Mucosa of stomach (tissue), 1 donor: ENCODE data around the gene KHNYN.
"Not testable (repeated sequence)": the region's sequence is repeated elsewhere in the genome, so short reads cannot be mapped to it uniquely, and the experiment has no call there.

ENCODE experiments used
- H3K27me3 ChIP-seq: one replicate; pipeline ENCODE4 v1.7.0; 2013; ENCODE audit warnings: mild to moderate bottlenecking, low read length; ENCODE audit not compliant: control insufficient read depth, insufficient read depth
- H3K36me3 ChIP-seq: one replicate; pipeline ENCODE4 v1.7.0; 2013; ENCODE audit warnings: low read length; ENCODE audit not compliant: control insufficient read depth, insufficient read depth
- H3K4me1 ChIP-seq: one replicate; pipeline ENCODE4 v1.7.0; 2013; ENCODE audit warnings: mild to moderate bottlenecking, low read length; ENCODE audit not compliant: control insufficient read depth, insufficient read depth
- H3K4me3 ChIP-seq: one replicate; pipeline ENCODE4 v1.7.0; 2013; ENCODE audit warnings: low read length
- H3K9ac ChIP-seq: one replicate; pipeline ENCODE4 v1.7.0; 2013; ENCODE audit warnings: mild to moderate bottlenecking, low read length, moderate library complexity
- H3K9me3 ChIP-seq: one replicate; pipeline ENCODE4 v1.7.0; 2013; ENCODE audit warnings: mild to moderate bottlenecking, low read length, moderate library complexity; ENCODE audit not compliant: control insufficient read depth
- donor health status: Pancreatic carcinoma.

The KHNYN gene

GRCh38 chr14:24482699-24483303 is 53.0 kb downstream of the KHNYN start:
- not testable (repeated sequence) for H3K4me3 ChIP-seq, H3K9me3 ChIP-seq, H3K36me3 ChIP-seq, H3K9ac ChIP-seq, H3K27me3 ChIP-seq, H3K4me1 ChIP-seq

DNA sequence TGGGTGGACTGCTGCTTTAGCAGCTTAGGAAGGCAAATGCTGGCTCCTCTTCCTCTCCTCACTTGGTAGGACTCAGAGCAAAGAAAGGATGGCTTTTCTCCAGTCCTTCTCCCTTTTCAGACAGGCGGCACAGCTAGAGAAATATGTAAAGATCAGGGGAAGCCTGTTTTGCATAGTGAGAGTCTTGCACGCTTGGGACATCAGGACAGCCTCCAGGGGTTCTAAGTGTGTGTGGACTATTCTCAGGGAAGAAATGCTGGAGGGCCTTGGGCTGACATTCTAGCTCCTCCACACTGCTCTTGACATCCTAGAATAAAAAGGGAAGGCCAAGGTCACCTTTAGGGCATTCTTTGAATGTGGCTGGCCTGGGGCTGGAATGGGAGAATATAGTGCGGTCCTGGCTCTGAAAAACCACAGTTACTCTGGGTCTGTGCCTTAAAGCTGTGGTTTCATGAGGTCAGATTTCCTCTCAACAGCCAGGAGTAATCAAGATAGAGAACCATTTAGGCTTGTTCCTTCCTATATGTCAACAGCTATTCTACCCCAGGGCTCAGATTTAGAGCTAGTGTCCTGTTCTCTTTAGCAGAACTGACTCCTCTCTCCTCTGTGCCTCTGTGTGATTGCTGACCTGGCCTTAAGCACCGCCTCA is 54.0 kb downstream of the KHNYN start:
- Histone ChIP-seq H3K4me3 (no peak overlapping the region), H3K27me3 (no peaks in the 10 kb centered on the region), H3K36me3 (no peaks in the 10 kb centered on the region), H3K9ac (no peak overlapping the region), H3K9me3 (no peaks in the 10 kb centered on the region), H3K4me1 (peaks cover 4% of the 10 kb centered on the region)
